WI38 (cell line): ENCODE results near the gene EHD4.

ENCODE experiments used
- H3K4me3 ChIP-seq: 2 replicates; pipeline ENCODE4 v1.5.1; 2011; ENCODE audit warnings: low read depth, mild to moderate bottlenecking, control low read depth, low read length
- CTCF ChIP-seq: IDR thresholded peaks from 2 replicates; pipeline ENCODE4 v1.5.1; 2012; ENCODE audit warnings: low read depth, mild to moderate bottlenecking, control low read depth, low read length

EHD4 gene

GRCh38 chr15:41989573-41990242, 17.4 kb upstream of the EHD4 start:
- peak; percentile 95 for TF ChIP-seq CTCF
- H3K4me3 ChIP-seq = no peak overlapping the region

DNA sequence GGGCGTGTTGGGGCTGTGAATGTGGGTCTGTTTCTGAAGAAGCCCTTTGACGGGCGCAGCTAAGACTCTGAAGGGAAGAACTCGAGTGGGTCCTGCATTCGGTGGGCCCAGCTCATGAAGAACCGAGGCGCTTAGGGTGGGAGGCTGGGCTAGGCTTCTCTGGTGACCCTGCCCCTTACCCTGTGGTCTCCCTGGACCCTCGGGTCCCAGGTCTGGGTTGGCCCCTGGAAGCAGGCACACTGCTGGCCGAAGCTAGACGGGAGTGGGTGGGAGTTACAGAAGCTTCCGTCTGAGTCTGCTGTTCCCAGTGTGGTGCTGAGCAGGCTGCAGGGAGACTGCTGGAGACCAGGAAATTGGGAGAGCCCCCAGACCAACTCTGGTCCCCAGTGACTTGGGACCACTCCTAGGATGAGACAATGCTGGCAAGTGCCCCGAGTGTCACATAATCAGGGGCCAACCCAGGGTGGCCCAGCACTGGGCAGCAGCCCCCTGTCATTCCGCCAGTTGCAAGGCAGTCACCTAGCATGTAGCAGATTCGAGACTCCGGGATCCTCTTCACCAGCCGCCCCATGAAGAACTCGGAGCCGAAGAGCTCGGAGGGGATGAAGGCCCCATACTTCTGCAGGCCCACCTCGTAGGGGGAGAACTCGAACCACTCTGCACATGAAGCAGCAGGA, 16.7 kb upstream of the EHD4 start:
- TF ChIP-seq CTCF = no peak
- H3K4me3 ChIP-seq = no peak overlapping the region

- no peak for TF ChIP-seq CTCF
Observed at GRCh38 chr15:41987925-41988275, 15.5 kb upstream of the EHD4 start.

GRCh38 chr15:41987246-41987924, 15.0 kb upstream of the EHD4 start:
- no peak for TF ChIP-seq CTCF
- H3K4me3 ChIP-seq = no peak overlapping the region

More at GRCh38 chr15:41987925-41988275, 15.5 kb upstream of the EHD4 start:
- H3K4me3 ChIP-seq = no peak overlapping the region

DNA sequence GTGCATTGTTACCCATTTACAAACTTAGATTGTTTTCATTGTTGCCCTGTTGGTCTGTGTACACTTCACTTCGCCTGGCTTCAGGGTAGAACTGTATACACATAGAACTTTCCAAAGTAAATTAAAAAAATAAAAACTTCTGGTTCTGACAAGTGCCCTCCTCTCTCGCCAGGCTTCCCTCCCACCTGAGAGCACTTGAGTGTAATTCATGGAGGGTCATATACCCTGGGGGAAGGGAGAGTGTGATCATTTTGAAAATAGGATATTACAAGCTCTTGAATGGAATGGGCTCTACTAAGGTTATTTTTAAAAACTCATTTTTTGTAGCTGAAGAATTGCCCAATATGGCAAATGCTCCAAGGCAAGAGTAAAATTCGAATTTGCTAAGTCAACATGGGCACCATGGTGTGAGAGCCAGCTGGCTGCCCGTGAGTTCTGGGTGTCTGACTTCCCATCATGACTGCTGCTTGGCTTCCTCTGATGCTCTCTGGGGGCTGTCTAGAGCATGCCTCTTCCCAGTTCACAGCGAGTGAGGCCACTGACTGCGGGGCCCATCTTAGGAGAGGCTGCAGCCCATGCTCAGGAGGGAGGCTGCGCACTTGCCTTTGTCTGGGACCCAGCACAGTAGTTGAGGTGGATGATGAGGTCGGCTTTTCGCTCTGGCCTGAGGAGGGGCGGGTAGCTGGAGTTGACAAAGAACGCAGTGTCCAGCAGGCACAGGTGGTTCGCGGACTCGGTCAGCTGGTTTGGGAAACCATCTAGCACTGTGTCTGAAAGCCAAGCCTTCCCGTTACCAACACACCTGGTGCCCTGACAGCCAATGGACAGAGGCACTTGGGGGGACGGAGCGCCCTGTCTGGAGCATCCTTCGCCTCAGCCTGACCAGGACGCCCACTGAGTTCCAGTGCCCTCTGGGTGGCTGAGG, 13.1 kb upstream of the EHD4 start:
- TF ChIP-seq CTCF = no peak
- no peak overlapping the region for H3K4me3 ChIP-seq

GRCh38 chr15:41984622-41985021, 12.3 kb upstream of the EHD4 start:
- H3K4me3 ChIP-seq = no peak overlapping the region
- no peak for TF ChIP-seq CTCF
